Colonic mucosa (tissue), 4 donors: ENCODE measurements around the gene STAT3. TPM values are rescaled to one million over a fixed set of nuclear protein-coding genes. Genes with fewer than 3 reads are reported as not detected.
A peak's percentile ranks its signal among the peaks of the same experiment; 100 is the strongest.

Experiments used
- DNase-seq: peaks from one replicate; pipeline ENCODE4 v3.0.0-alpha.2; 2020
- H3K27ac ChIP-seq: fragments of 200-600 bp; one replicate; pipeline ENCODE4 v1.8.0; 2021
- H3K27me3 ChIP-seq: fragments of 200-600 bp; one replicate; pipeline ENCODE4 v1.8.0; 2021
- H3K36me3 ChIP-seq: fragments of 200-600 bp; one replicate; pipeline ENCODE4 v1.8.0; 2021
- H3K4me1 ChIP-seq: fragments of 200-600 bp; one replicate; pipeline ENCODE4 v1.8.0; 2021; ENCODE audit warnings: mild to moderate bottlenecking
- H3K4me3 ChIP-seq: fragments of 200-600 bp; one replicate; pipeline ENCODE4 v1.8.0; 2021
- H3K9ac ChIP-seq, 2 donors: one replicate each; pipeline ENCODE4 v1.7.0; 2013; ENCODE audit warnings: control low read depth in 2 of 2, low read depth in 2 of 2, low read length in 2 of 2
- H3K9me3 ChIP-seq: fragments of 200-600 bp; one replicate; pipeline ENCODE4 v1.8.0; 2021
- intact Hi-C: fragments of 100-400 bp; cut with DNase I; formaldehyde crosslinking; loops from one replicate; pipeline ENCODE4 v1.14.1; 2022
- total RNA-seq, 2 donors: library from RNA; stranded (reverse); fragmentation: NEBNext Ultra II Directional in 1 of 2; extraction: Animal tissue kit (Norgen Biotek cat#: 25700) in 1 of 2; gene quantifications; one replicate each; pipeline ENCODE4 v1.2.1, GENCODE V29; 2021
- TF ChIP-seq, protein P1 (sequence below): fragments of 200-600 bp; IDR thresholded peaks from one replicate; pipeline ENCODE4 v1.8.0; 2022; ENCODE audit warnings: antibody characterized with exemption, mild to moderate bottlenecking
- donor health status: healthy.
- donor health status: DM: no; HTN: no; CAD: no.
- donor health status: DM: no; HTN: no; CAD: no.

STAT3 gene
- total RNA-seq, 2 donors from 2014 or later, result 137 to 216 TPM

DNA sequence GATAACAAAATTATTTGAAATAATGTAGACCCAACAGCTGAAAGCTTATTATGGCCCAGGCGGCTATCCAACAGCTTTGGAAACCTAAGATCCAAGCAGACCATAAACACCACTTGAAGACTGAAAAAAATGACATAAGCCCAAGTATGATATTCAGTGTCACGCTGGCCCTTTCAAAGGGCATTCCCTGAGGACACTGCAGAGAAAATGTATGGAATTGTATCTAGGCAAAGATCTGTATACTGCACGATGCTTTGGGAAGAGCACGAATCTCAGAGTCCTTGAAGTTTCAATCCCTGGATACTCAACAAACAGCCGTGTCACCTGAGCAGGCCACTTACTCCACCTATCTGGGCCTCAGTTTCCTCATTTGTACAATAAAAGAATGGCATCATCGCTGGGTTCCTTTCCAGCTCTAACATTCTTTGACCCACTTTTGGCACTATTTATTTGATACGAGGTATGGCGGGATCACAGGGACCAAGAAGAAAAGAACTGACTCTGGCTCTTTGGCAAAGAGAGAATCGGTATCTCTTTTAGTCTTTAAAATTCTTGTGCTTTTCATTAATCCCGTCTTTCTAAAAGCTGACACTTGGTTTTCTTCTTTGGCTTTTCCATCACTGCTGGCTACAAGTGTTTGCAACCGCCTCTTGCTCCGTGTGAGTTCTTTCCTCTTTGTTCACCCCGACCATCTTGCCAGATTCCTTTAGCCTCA, 113.3 kb downstream of the STAT3 start:
- peaks cover 7% of the 10 kb centered on the region for H3K4me1 ChIP-seq
- peak overlapping the region; percentile 77 to 88 for H3K9ac ChIP-seq
- no peaks in the 10 kb centered on the region for H3K36me3 ChIP-seq
- H3K4me3 ChIP-seq, result peak overlapping the region; percentile 65
- H3K9me3 ChIP-seq, result no peaks in the 10 kb centered on the region
- H3K27me3 ChIP-seq, result no peaks in the 10 kb centered on the region
- TF ChIP-seq, protein P1, sequence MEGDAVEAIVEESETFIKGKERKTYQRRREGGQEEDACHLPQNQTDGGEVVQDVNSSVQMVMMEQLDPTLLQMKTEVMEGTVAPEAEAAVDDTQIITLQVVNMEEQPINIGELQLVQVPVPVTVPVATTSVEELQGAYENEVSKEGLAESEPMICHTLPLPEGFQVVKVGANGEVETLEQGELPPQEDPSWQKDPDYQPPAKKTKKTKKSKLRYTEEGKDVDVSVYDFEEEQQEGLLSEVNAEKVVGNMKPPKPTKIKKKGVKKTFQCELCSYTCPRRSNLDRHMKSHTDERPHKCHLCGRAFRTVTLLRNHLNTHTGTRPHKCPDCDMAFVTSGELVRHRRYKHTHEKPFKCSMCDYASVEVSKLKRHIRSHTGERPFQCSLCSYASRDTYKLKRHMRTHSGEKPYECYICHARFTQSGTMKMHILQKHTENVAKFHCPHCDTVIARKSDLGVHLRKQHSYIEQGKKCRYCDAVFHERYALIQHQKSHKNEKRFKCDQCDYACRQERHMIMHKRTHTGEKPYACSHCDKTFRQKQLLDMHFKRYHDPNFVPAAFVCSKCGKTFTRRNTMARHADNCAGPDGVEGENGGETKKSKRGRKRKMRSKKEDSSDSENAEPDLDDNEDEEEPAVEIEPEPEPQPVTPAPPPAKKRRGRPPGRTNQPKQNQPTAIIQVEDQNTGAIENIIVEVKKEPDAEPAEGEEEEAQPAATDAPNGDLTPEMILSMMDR, result no peak
- intact Hi-C loops, result no loop called here
- H3K27ac ChIP-seq, result peak overlapping the region; percentile 70
- DNase-seq, result no peak

DNA sequence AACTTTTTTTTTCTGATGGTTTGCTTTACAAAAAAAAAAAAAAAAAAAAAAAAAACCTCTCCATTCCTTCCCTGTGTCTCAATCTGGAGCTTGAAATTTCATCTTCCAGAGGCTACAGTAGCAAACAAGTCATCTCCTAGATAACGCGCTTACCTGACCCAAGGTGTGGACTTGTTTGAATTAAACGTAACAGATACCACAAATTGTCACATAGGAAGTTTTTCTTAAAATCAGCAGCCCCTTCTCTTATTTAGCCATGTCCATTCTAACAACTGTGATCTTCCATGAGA, 114.0 kb downstream of the STAT3 start:
- Histone ChIP-seq H3K27ac (no peak overlapping the region), H3K4me1 (peaks cover 7% of the 10 kb centered on the region), H3K9me3 (no peaks in the 10 kb centered on the region), H3K27me3 (no peaks in the 10 kb centered on the region), H3K4me3 (no peak overlapping the region), H3K9ac (no peak overlapping the region), H3K36me3 (no peaks in the 10 kb centered on the region)
- TF ChIP-seq, protein P1, result no peak
- intact Hi-C loops, result no loop called here
- no peak for DNase-seq

DNA sequence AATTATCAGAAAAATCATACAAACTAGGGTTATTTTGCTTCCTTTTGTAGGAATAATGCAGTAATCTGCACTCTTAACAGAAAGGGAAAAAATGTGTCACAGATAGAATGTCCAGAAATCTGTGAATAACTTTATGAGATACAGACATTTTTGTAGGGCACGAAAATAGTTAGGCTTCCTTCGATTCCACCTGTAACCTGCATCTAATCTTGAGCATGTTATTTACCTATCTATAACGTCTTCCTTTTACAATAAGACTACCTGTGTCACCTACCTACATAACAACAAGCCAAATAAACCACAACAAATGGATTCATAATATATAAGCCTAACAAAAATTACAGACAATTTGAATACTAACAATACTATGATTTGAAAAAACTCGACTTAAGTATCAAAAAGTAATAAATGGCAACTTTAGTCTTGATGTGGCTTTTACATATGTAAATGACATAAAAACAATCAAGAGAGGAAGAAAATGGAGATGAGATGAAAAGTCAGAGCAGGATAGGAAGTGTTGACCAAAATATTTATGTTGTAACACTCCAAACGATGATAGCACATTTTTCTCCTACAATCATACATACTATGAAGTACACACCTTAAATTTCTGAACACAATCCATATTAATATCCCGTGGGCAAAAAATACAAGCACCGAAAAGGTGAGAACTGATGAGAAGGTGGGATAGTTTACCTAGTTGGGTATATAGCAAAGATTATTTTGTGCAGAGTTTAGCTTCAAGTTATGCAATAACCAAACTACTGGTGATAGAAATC, 114.6 kb downstream of the STAT3 start:
- intact Hi-C loops, result no loop called here
- Histone ChIP-seq H3K4me3 (no peak overlapping the region), H3K9me3 (no peaks in the 10 kb centered on the region), H3K36me3 (no peaks in the 10 kb centered on the region), H3K4me1 (peaks cover 7% of the 10 kb centered on the region), H3K27ac (peak overlapping the region; percentile 3), H3K9ac (no peak overlapping the region), H3K27me3 (no peaks in the 10 kb centered on the region)
- TF ChIP-seq, protein P1, result no peak
- no peak for DNase-seq

DNA sequence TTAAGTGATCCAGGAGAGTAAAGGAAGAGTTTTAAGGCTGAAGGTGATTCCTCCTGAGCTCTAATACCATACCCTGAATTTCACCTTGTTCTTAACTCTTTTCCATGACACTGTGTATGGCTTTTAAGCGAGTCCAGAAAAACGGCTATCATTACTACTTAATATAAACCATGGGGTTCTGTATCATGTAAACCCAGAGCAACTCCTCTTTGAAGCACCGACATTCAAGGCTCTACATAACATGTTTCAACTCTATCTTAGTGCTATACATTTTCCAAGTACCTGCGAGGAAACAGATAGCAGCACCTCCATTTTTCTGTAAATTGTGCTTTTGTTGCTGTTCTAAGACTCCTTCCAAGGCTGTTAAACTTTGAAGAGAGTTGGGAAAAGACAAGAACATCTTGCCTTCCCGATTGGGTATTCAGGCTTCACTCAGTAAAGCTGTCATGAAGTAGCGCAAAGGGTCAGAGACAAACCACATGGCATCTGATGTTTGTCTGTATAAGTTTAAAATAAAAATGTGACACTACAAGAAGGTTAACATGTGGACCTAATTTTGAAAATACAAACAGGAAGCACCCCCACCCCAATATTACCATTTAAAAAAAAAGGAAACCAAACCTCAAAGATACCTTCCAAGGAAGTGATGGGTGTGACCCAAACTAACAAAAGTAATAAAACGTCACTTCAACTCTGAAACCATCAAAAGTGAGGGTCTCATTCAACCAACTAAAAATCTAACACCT, 115.9 kb downstream of the STAT3 start:
- TF ChIP-seq, protein P1, result no peak
- H3K4me3 ChIP-seq, result no peak overlapping the region
- no peaks in the 10 kb centered on the region for H3K36me3 ChIP-seq
- no peaks in the 10 kb centered on the region for H3K27me3 ChIP-seq
- no peak overlapping the region for H3K27ac ChIP-seq
- no peak for DNase-seq
- intact Hi-C loops, result no loop called here
- H3K9ac ChIP-seq, result no peak overlapping the region
- H3K9me3 ChIP-seq, result no peaks in the 10 kb centered on the region
- H3K4me1 ChIP-seq, result peaks cover 7% of the 10 kb centered on the region

DNA sequence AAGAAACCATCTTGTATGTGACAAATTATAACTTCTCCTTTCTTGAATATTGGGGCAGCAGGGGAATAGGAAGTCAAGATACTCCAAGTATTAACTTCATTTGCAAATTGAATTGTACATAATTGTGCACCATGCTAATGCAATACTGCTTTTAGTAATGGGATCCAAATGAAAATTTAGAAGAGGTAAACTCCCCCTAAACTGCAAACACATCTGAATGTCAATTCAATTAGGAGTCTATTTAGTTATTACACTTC, 116.5 kb downstream of the STAT3 start:
- Histone ChIP-seq H3K9me3 (no peaks in the 10 kb centered on the region), H3K4me3 (no peak overlapping the region), H3K27ac (no peak overlapping the region), H3K4me1 (peaks cover 7% of the 10 kb centered on the region), H3K9ac (no peak overlapping the region), H3K27me3 (no peaks in the 10 kb centered on the region), H3K36me3 (no peaks in the 10 kb centered on the region)
- intact Hi-C loops, result no loop called here
- TF ChIP-seq, protein P1, result no peak
- no peak for DNase-seq
